GM18870 (cell line): ENCODE results near the gene E2F4.

Experiments used
- ATAC-seq: cut with Tn5 transposase; IDR thresholded peaks from one replicate; pipeline ENCODE4 v1.9.1; 2021; ENCODE audit warnings: moderate library complexity; ENCODE audit not compliant: unreplicated experiment

Gene E2F4

DNA sequence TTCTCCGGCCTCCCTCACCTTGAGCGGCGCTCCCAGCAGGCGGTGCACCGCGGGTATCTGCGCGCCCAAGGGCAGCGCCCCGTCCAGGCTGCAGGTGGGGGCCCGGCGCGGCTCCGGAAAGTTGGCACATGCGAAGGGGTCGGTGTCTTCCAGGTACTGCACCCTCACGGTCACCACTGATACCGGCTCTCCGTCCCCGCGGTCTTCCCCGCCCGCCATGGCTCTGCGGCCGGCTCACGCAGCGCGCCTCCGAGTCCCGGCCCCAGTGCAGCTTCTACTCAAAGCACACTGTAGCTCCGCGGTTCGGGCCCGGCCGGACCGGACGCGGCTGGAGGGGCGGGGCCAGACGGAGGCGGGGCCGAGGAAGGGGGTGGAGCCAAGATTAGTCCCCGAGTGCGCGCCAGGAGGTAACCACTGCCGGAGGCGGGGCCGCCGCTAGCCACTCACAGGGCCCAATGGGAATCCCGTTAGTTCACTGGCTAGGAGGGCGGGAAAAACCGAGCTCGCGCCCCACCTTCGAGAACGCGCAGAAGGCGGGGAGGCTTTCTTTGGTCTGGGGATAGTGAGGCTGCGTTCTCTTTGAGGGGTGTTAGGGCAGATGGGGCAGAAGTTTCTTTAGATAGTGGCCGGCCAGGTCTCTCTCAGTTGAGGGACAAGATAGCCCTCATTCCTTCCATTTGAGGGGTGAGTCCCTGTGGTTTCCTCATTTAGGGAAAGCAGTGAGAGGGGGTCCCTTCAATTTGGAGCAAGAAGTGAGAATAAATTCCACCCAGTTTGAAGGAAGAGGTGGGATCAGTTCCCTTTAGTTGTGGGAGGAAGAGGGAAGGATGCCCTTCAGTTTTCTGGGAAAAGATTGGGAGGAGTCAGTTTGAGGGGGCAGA is 55.5 kb downstream of the E2F4 start, which contains the start of gene FHOD1:
FHOD1 (minus strand) TSS at position 290 of the 881 bp plus-strand sequence; CDS start at position 219, 71 bp downstream.
- ATAC-seq: peak; percentile 35

DNA sequence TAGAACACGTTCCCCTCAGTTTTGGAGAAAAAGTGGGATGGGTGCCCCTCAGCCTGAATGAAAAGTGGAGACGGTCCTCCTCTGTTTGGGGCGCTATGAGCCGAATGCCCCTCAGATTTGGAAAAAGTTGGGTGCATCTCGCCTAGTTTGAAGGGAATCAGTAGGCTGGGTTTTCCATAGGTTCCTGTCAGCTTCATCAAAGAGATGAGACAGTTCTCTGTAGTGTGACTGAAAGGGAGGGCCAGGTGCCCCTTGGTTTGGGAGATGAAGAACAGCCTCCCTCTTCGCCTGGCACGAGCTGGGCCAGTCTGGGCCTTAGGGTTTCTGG is 56.1 kb downstream of the E2F4 start:
- no peak for ATAC-seq
